GM23338 (cell line): ENCODE results near the gene HLA-DOB. TPM values are rescaled to one million over a fixed set of nuclear protein-coding genes. Genes with fewer than 3 reads are reported as not detected.

Source experiments
- ATAC-seq: fragments of 200-7000 bp; cut with Tn5 transposase; 3 replicates; pipeline ENCODE4 v1.9.1; 2020
- DNase-seq: peaks from one replicate; pipeline ENCODE4 v3.0.0-alpha.2; 2015; ENCODE audit warnings: low spot score
- H2AFZ ChIP-seq: fragments of 200-600 bp; sonication (generic); 2 replicates; pipeline ENCODE4 v1.8.0; 2016; ENCODE audit warnings: antibody characterized with exemption, mild to moderate bottlenecking, moderate library complexity
- H3F3A ChIP-seq: fragments of 200-600 bp; sonication (generic); replicated peaks from 2 replicates; pipeline ENCODE4 v1.8.0; 2017; ENCODE audit warnings: antibody characterized with exemption, mixed run types, low read depth
- H3K27ac ChIP-seq: fragments of 200-600 bp; sonication (generic); 2 replicates; pipeline ENCODE4 v1.6.1; 2016; ENCODE audit warnings: low read depth
- H3K27me3 ChIP-seq: fragments of 200-600 bp; sonication (generic); 2 replicates; pipeline ENCODE4 v1.8.0; 2016; ENCODE audit warnings: mild to moderate bottlenecking, mixed run types, moderate library complexity; ENCODE audit not compliant: insufficient read depth
- H3K36me3 ChIP-seq: fragments of 200-600 bp; sonication (generic); 2 replicates; pipeline ENCODE4 v1.8.0; 2016; ENCODE audit warnings: mild to moderate bottlenecking; ENCODE audit not compliant: insufficient read depth
- H3K4me1 ChIP-seq: fragments of 200-600 bp; sonication (generic); 2 replicates; pipeline ENCODE4 v1.8.0; 2016; ENCODE audit warnings: mild to moderate bottlenecking, moderate library complexity; ENCODE audit not compliant: insufficient read depth
- H3K4me2 ChIP-seq: fragments of 200-600 bp; sonication (generic); 2 replicates; pipeline ENCODE4 v1.7.1; 2017; ENCODE audit warnings: mixed run types
- H3K4me3 ChIP-seq: fragments of 200-600 bp; sonication (generic); 2 replicates; pipeline ENCODE4 v1.6.1; 2016; ENCODE audit warnings: mixed run types
- H3K79me2 ChIP-seq: fragments of 200-600 bp; sonication (generic); replicated peaks from 2 replicates; pipeline ENCODE4 v1.8.0; 2017; ENCODE audit warnings: mild to moderate bottlenecking; ENCODE audit not compliant: insufficient read depth
- H3K9me2 ChIP-seq: fragments of 200-600 bp; sonication (generic); 2 replicates; pipeline ENCODE4 v1.8.0; 2017; ENCODE audit not compliant: insufficient read depth
- H4K20me1 ChIP-seq: fragments of 200-600 bp; sonication (generic); replicated peaks from 2 replicates; pipeline ENCODE4 v1.8.0; 2017; ENCODE audit warnings: mild to moderate bottlenecking; ENCODE audit not compliant: insufficient read depth
- H3K27ac Mint-ChIP-seq: 2 replicates; pipeline ENCODE4 v1.8.0; 2020; ENCODE audit warnings: inconsistent platforms, mild to moderate bottlenecking, moderate library complexity, mixed read lengths
- H3K27me3 Mint-ChIP-seq: 3 replicates; pipeline ENCODE4 v1.8.0; 2022; ENCODE audit warnings: low read depth, mild to moderate bottlenecking, moderate library complexity, mixed read lengths, inconsistent platforms; ENCODE audit not compliant: insufficient read depth, poor library complexity
- H3K36me3 Mint-ChIP-seq: 3 replicates; pipeline ENCODE4 v1.8.0; 2021; ENCODE audit warnings: low read depth, mild to moderate bottlenecking, inconsistent platforms, moderate library complexity, mixed read lengths
- H3K4me1 Mint-ChIP-seq: 3 replicates; pipeline ENCODE4 v1.8.0; 2020; ENCODE audit warnings: mild to moderate bottlenecking, inconsistent platforms, mixed read lengths
- H3K4me3 Mint-ChIP-seq: 3 replicates; pipeline ENCODE4 v1.8.0; 2021; ENCODE audit warnings: moderate library complexity, mild to moderate bottlenecking, inconsistent platforms, mixed read lengths
- H3K9me3 Mint-ChIP-seq: 3 replicates; pipeline ENCODE4 v1.8.0; 2020; ENCODE audit warnings: moderate library complexity, mild to moderate bottlenecking, inconsistent platforms, mixed read lengths
- CREB1 ChIP-seq: fragments of 250-450 bp; sonication (Bioruptor Pico); IDR thresholded peaks from 2 replicates; pipeline ENCODE4 v1.5.0; 2020; ENCODE audit warnings: low read depth, mild to moderate bottlenecking, moderate library complexity
- NANOG ChIP-seq: IDR thresholded peaks from 2 replicates; pipeline ENCODE4 v1.6.1; 2016; ENCODE audit warnings: antibody characterized with exemption, borderline replicate concordance
- POLR2AphosphoS5 ChIP-seq: IDR thresholded peaks from 2 replicates; pipeline ENCODE4 v1.6.1; 2016; ENCODE audit warnings: antibody characterized with exemption, low read depth
- polyA plus RNA-seq: library from polyadenylated mRNA; unstranded; fragments of >200 nt; fragmentation: Nextera tagmentation; extraction: Ambion mirVana; gene quantifications from 2 replicates; pipeline ENCODE4 v1.2.1, GENCODE V29; 2016
- total RNA-seq: library from RNA; depleted of rRNA; stranded (reverse); fragments of >200 nt; shearing (Covaris generic); gene quantifications from 2 replicates; pipeline ENCODE4 v1.2.3, GENCODE V29; 2014
- TF ChIP-seq, protein P1 (sequence below), 2 experiments: fragments of 200-600 bp in 1 of 2; sonication (generic) in 1 of 2; conservative IDR thresholded peaks; 2 replicates each; pipeline versions ENCODE4 v1.5.1 to v1.6.1; 2016 to 2017; ENCODE audit warnings: antibody characterized with exemption in 2 of 2, low read depth in 2 of 2, mild to moderate bottlenecking in 2 of 2, moderate library complexity in 1 of 2

HLA-DOB gene
- total and polyA plus RNA-seq, 2 experiments from 2014 or later: not detected

DNA sequence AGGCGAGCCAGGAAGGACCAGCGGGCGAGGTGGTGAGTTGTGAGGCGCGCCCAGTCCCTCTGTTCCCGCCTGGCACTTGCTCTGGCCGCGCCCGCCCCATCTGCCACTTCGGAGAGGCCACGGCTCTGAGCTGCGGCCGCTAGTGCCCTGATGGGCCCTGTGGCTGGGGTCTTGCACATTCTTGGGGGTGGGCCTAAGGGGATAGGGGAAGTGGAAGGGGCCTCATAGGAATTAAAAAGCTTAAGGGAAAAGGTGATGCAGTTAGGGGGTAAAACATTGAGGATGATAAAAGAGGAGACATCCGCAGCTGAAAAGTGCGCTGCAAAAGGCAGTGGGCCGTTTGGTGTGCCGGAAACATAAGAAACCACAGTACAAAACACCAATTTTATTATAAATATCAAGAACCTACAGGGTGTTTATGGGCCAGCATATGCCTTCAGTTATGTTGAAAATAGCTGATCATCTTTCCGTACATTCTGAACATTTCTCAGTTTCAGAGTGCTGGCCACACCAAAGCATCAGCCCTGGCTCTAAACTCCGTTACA lies 28.1 kb upstream of the HLA-DOB start:
- peak overlapping the region; percentile 87 for H3K27ac Mint-ChIP-seq
- Histone ChIP-seq H3K27ac (no peak overlapping the region), H2AFZ (no peak overlapping the region), H3K36me3 (peaks cover 6% of the 10 kb centered on the region; the same call in 1 of the 2 replicates), H3K9me2 (no peaks in the 10 kb centered on the region), H3F3A (no peaks in the 10 kb centered on the region), H3K79me2 (no peaks in the 10 kb centered on the region), H4K20me1 (no peaks in the 10 kb centered on the region), H3K4me3 (peak overlapping the region; percentile 98; the same call in 1 of the 2 replicates), H3K27me3 (peaks cover 15% of the 10 kb centered on the region), H3K4me2 (peak overlapping the region; percentile 56), H3K4me1 (peaks cover 7% of the 10 kb centered on the region)
- TF ChIP-seq CREB1: no peak
- peak; percentile 77 for TF ChIP-seq POLR2AphosphoS5
- H3K36me3 Mint-ChIP-seq: peaks cover 27% of the 10 kb centered on the region; the same call in 2 of the 3 replicates
- H3K9me3 Mint-ChIP-seq: no peaks in the 10 kb centered on the region
- no peak for DNase-seq
- peak overlapping the region; percentile 92 for H3K4me3 Mint-ChIP-seq
- ATAC-seq: no peak
- peaks cover 13% of the 10 kb centered on the region for H3K4me1 Mint-ChIP-seq
- peaks cover 15% of the 10 kb centered on the region for H3K27me3 Mint-ChIP-seq

DNA sequence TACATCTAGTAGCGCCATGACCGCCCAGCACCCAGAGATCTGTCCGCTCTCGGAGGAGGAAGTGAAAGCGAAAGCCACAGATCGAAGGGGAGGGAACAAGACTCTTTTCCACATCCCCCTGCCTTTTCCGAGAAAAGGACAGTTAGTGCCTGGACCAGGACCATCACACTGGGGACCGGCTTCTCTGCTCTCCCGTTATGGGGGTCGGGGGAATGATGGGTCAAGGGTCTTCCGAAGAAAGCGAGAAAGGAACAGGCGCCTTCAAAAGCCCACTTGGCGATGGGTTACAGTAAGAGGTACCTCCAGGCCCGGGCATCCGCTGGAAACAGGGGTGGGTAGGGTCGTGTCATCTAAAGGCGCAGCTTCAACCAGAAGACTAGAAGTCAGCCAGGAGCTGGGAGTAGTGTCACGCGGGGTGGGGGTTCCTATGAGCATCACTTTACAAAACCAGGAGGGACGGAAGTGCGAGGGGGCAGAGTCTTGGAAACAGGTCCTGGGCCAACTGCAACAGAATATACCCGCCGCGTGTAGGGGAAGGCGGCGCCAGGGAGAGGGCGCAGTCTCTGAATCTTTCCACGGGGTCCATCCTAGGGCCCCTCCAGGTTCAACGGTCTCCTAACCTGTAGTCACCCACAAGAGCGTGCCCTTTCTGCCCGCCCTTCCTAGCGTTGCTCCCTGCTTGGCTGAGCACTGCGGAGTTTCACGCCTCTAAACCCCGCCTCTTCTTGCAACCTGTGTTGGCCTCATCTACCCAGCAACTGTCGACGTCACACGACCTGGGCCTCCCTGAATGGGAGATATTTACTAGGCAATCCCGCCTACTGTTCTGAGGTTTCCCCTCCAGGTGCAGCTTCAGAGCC lies 27.4 kb upstream of the HLA-DOB start, which contains the start of gene PSMB8:
PSMB8 (minus strand) TSS at position 69 of the 860 bp plus-strand sequence; CDS start at position 18, 51 bp downstream.
- no peaks in the 10 kb centered on the region for H3F3A ChIP-seq
- no peak for TF ChIP-seq NANOG
- TF ChIP-seq POLR2AphosphoS5: peak; percentile 79; the same call in 1 of the 2 replicates
- TF ChIP-seq CREB1: peak; percentile 93
- TF ChIP-seq, protein P1, sequence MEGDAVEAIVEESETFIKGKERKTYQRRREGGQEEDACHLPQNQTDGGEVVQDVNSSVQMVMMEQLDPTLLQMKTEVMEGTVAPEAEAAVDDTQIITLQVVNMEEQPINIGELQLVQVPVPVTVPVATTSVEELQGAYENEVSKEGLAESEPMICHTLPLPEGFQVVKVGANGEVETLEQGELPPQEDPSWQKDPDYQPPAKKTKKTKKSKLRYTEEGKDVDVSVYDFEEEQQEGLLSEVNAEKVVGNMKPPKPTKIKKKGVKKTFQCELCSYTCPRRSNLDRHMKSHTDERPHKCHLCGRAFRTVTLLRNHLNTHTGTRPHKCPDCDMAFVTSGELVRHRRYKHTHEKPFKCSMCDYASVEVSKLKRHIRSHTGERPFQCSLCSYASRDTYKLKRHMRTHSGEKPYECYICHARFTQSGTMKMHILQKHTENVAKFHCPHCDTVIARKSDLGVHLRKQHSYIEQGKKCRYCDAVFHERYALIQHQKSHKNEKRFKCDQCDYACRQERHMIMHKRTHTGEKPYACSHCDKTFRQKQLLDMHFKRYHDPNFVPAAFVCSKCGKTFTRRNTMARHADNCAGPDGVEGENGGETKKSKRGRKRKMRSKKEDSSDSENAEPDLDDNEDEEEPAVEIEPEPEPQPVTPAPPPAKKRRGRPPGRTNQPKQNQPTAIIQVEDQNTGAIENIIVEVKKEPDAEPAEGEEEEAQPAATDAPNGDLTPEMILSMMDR (conservative IDR thresholded peaks at IDR 0.05; ENCODE audit: low read depth in 2 of 2): 0 out of 4 replicates have a peak, but pooled peaks of 1 of the 2 experiments have one; percentile 7
- H3K36me3 ChIP-seq: peaks cover 6% of the 10 kb centered on the region; the same call in 1 of the 2 replicates
- H3K27me3 ChIP-seq: peaks cover 15% of the 10 kb centered on the region
- peak within 1 kb of the TSS; percentile 99 for H3K4me2 ChIP-seq
- peak within 1 kb of the TSS; percentile 87 for H3K27ac Mint-ChIP-seq
- no peak within 1 kb of the TSS for H3K27ac ChIP-seq
- H2AFZ ChIP-seq: peak within 1 kb of the TSS; percentile 99
- peak within 1 kb of the TSS; percentile 92 for H3K4me3 Mint-ChIP-seq
- DNase-seq (peak; percentile 99), ATAC-seq (peak; percentile 91)
- H3K79me2 ChIP-seq: no peaks in the 10 kb centered on the region
- peaks cover 15% of the 10 kb centered on the region for H3K27me3 Mint-ChIP-seq
- H3K4me3 ChIP-seq: peak within 1 kb of the TSS; percentile 98
- H4K20me1 ChIP-seq: no peaks in the 10 kb centered on the region
- H3K4me1 ChIP-seq: peaks cover 7% of the 10 kb centered on the region
- peaks cover 25% of the 10 kb centered on the region; the same call in 2 of the 3 replicates for H3K36me3 Mint-ChIP-seq
- no peaks in the 10 kb centered on the region for H3K9me2 ChIP-seq
- H3K9me3 Mint-ChIP-seq: no peaks in the 10 kb centered on the region
- H3K4me1 Mint-ChIP-seq: peaks cover 13% of the 10 kb centered on the region
